Fibroblast of skin of left biceps (primary cell): Measurements from ENCODE around the gene JAK2.

Experiments
- DNase-seq, 2 experiments: peaks; one replicate each; pipeline ENCODE4 v3.0.0-alpha.2; 2013; ENCODE audit warnings: low read depth in 2 of 2

Gene JAK2

DNA sequence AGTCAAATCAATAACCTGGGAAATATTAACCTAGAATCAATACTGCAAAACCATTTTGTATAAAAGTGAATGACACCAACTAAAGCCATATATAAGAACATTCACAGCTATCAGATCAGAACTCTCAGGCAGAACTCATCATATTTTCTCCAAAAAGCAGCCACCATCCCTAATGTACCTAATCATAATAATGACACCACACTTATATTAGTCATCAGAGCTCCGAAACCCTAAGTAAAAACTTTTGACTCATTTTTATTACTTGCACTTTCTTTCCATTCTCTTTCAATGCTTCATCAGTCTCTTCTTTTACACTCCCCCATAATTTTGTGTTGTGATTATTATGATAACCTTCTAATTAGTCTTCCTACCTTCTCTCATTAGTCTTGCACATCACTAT is 155.1 kb downstream of the JAK2 start:
- DNase-seq: no peak

DNA sequence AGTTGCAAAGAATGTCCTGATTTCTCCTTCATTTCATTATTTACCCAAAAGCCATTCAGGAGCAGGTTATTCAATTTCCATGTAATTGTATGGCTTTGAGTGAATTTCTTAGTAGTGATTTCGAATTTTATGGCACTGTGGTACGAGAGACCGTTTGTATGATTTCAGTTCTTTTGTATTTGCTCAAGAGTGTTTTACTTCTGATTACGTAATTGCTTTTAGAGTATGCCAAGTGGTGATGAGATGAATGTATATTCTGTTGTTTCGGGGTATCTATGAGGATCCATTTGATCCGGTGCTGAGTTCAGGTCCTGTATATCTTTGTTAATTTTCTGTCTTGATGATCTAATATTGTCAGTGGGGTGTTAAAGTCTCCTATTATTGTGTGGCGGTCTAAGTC is 159.1 kb downstream of the JAK2 start:
- no peak for DNase-seq

DNA sequence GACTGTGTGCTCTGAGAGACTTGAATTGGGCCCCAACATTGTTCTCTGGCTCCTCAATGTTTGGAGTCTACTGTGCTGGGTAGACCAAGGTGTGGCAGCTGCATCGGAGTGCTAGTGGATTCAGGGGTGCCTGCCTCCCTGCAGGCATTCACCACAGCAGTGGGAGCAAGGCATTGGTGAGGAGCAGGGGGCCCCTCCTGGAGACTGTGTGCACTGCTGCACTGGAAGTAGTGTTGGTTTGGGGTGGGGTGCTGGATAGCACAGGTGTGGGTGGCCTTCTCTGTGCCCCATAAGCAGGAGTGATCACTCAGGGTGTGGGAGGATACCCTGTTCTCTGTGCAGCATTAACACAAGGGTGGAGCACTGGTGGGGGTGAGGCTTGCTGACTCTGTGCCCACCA is 161.2 kb downstream of the JAK2 start:
- no peak for DNase-seq
